Measurements from ENCODE around the gene COX20.

GRCh38 chr1:244852694-244853093, 17.2 kb downstream of the COX20 start:
- TF ChIP-seq GATA2 (IDR thresholded peaks at IDR 0.05; ENCODE audit: low read depth, low read length) (no peak), GATA3 (IDR thresholded peaks at IDR 0.05; ENCODE audit: low read depth, low read length) (no peak)
